HepG2 (cell line): ENCODE data around the gene AUH. TPM values are rescaled to one million over a fixed set of nuclear protein-coding genes. Genes with fewer than 3 reads are reported as not detected.

ENCODE experiments used
- CBX2 ChIP-seq, 2 experiments: fragments of 200-600 bp in 1 of 2; sonication (generic); formaldehyde crosslinking in 1 of 2; IDR thresholded peaks; 2 replicates each; pipeline versions ENCODE4 v1.7.0 to v1.8.1; 2018 to 2022; ENCODE audit warnings: low read depth in 2 of 2, low read length in 1 of 2, mild to moderate bottlenecking in 1 of 2, missing genetic modification reagents in 1 of 2
- DPF2 ChIP-seq: sonication (generic); formaldehyde crosslinking; IDR thresholded peaks from 2 replicates; pipeline ENCODE4 v1.4.0; 2020; ENCODE audit warnings: mild to moderate bottlenecking, low read depth, missing genetic modification reagents, borderline replicate concordance
- HOXA9 ChIP-seq: sonication (generic); formaldehyde crosslinking; IDR thresholded peaks from 2 replicates; pipeline ENCODE4 v1.8.1; 2022; ENCODE audit warnings: missing genetic modification reagents, mild to moderate bottlenecking, moderate library complexity, borderline replicate concordance
- KAT8 ChIP-seq: IDR thresholded peaks from 2 replicates; pipeline ENCODE4 v1.6.1; 2016; ENCODE audit warnings: missing genetic modification reagents, missing compliant biosample characterization
- MTA1 ChIP-seq: sonication (generic); formaldehyde crosslinking; IDR thresholded peaks from 2 replicates; pipeline ENCODE4 v1.4.0; 2020; ENCODE audit warnings: missing genetic modification reagents, mild to moderate bottlenecking, borderline replicate concordance
- NFE2 ChIP-seq: sonication (generic); formaldehyde crosslinking; IDR thresholded peaks from 2 replicates; pipeline ENCODE4 v1.4.0; 2020; ENCODE audit warnings: missing genetic modification reagents
- PBX2 ChIP-seq: IDR thresholded peaks from 2 replicates; pipeline ENCODE4 v1.6.1; 2016; ENCODE audit warnings: control low read depth
- SCMH1 ChIP-seq: sonication (generic); formaldehyde crosslinking; IDR thresholded peaks from 2 replicates; pipeline ENCODE4 v1.9.0; 2021; ENCODE audit warnings: missing genetic modification reagents, mild to moderate bottlenecking, borderline replicate concordance
- TAF1 ChIP-seq: sonication (generic); formaldehyde crosslinking; IDR thresholded peaks from 2 replicates; pipeline ENCODE4 v1.4.0; 2020; ENCODE audit warnings: missing genetic modification reagents
- TCF7L2 ChIP-seq: IDR thresholded peaks from 2 replicates; pipeline ENCODE4 v1.6.1; 2011; ENCODE audit warnings: mild to moderate bottlenecking, low read depth, low read length, moderate library complexity
- ZEB1 ChIP-seq: IDR thresholded peaks from 2 replicates; pipeline ENCODE4 v1.6.1; 2012; ENCODE audit warnings: mild to moderate bottlenecking, low read depth, inconsistent platforms; ENCODE audit not compliant: insufficient replicate concordance
- ZFX ChIP-seq: sonication (generic); formaldehyde crosslinking; IDR thresholded peaks from 2 replicates; pipeline ENCODE4 v1.4.0; 2020; ENCODE audit warnings: mild to moderate bottlenecking, low read depth, missing genetic modification reagents, moderate library complexity
- ZKSCAN1 ChIP-seq: fragments of 150-350 bp; IDR thresholded peaks from 2 replicates; pipeline ENCODE4 v1.6.1; 2014; ENCODE audit warnings: low read length
- ZNF101 ChIP-seq: sonication (generic); formaldehyde crosslinking; IDR thresholded peaks from 2 replicates; pipeline ENCODE4 v1.4.0; 2020; ENCODE audit warnings: mild to moderate bottlenecking, low read depth, missing genetic modification reagents, borderline replicate concordance
- ZNF256 ChIP-seq: sonication (generic); formaldehyde crosslinking; conservative IDR thresholded peaks from 2 replicates; pipeline ENCODE4 v1.4.0; 2020; ENCODE audit warnings: missing genetic modification reagents
- ZNF318 ChIP-seq: sonication (generic); formaldehyde crosslinking; IDR thresholded peaks from 2 replicates; pipeline ENCODE4 v1.4.0; 2020; ENCODE audit warnings: mild to moderate bottlenecking, missing genetic modification reagents
- ZNF326 ChIP-seq: sonication (generic); formaldehyde crosslinking; IDR thresholded peaks from 2 replicates; pipeline ENCODE4 v1.4.0; 2020; ENCODE audit warnings: missing genetic modification reagents, borderline replicate concordance
- ZNF333 ChIP-seq: sonication (generic); formaldehyde crosslinking; IDR thresholded peaks from 2 replicates; pipeline ENCODE4 v1.4.0; 2020; ENCODE audit warnings: mild to moderate bottlenecking, missing genetic modification reagents, borderline replicate concordance
- ZNF33B ChIP-seq: sonication (generic); formaldehyde crosslinking; IDR thresholded peaks from 2 replicates; pipeline ENCODE4 v1.5.1; 2020; ENCODE audit warnings: mild to moderate bottlenecking, missing genetic modification reagents
- ZNF367 ChIP-seq: sonication (generic); formaldehyde crosslinking; IDR thresholded peaks from 2 replicates; pipeline ENCODE4 v1.4.0; 2020; ENCODE audit warnings: missing genetic modification reagents, borderline replicate concordance
- ZNF44 ChIP-seq: sonication (generic); formaldehyde crosslinking; IDR thresholded peaks from 2 replicates; pipeline ENCODE4 v1.5.1; 2020; ENCODE audit warnings: mild to moderate bottlenecking, missing genetic modification reagents
- ZNF644 ChIP-seq: IDR thresholded peaks from 2 replicates; pipeline ENCODE4 v1.6.1; 2016; ENCODE audit warnings: low read depth
- ZNF670 ChIP-seq: sonication (generic); formaldehyde crosslinking; IDR thresholded peaks from 2 replicates; pipeline ENCODE4 v1.8.0; 2022; ENCODE audit warnings: mild to moderate bottlenecking, missing genetic modification reagents, borderline replicate concordance
- polyA plus RNA-seq, 8 experiments: library from polyadenylated mRNA; depleted of rRNA in 3 of 8; stranded (reverse) in 7 of 8; unstranded in 1 of 8; fragments of >200 nt; fragmentation: Illumina TruSeq in 4 of 8; extraction: Trizol in 4 of 8; gene quantifications; 2 replicates each; pipeline versions ENCODE4 v1.2.1 to v1.2.3, GENCODE V29; 2011 to 2016; ENCODE audit warnings: low read depth in 4 of 8, missing spikeins in 1 of 8, mixed read lengths in 1 of 8; ENCODE audit not compliant: insufficient read depth in 1 of 8
- total RNA-seq, 5 experiments: library from RNA; depleted of rRNA; stranded (reverse); fragments of >200 nt; fragmentation: Illumina TruSeq; extraction: Trizol; gene quantifications; 2 replicates each; pipeline ENCODE4 v1.2.3, GENCODE V29; 2016; ENCODE audit warnings: low read depth in 1 of 5

The AUH gene
- total and polyA plus RNA-seq, 2 of the 13 experiments (the other 11 are each of a cell fraction or from before 2014, with no cell fraction given), result 25.8 to 31.9 TPM

- TF ChIP-seq ZNF101 (CRISPR knock-in tag), result no peak
- no peak for TF ChIP-seq ZNF256 (CRISPR knock-in tag)
- no peak for TF ChIP-seq PBX2 (CRISPR knock-in tag)
- TF ChIP-seq MTA1 (CRISPR knock-in tag), result no peak
- TF ChIP-seq KAT8 (CRISPR knock-in tag), result no peak
- no peak for TF ChIP-seq ZKSCAN1
- no peak for TF ChIP-seq ZNF318 (CRISPR knock-in tag)
- no peak for TF ChIP-seq SCMH1
- TF ChIP-seq NFE2 (CRISPR knock-in tag), result no peak
- no peak; the same call in 1 of the 2 replicates for TF ChIP-seq TAF1 (CRISPR knock-in tag)
- no peak for TF ChIP-seq ZEB1
- TF ChIP-seq ZNF326 (CRISPR knock-in tag), result no peak
- TF ChIP-seq ZNF644 (CRISPR knock-in tag), result no peak
- peak; percentile 87 for TF ChIP-seq ZFX (CRISPR knock-in tag)
- no peak for TF ChIP-seq ZNF333
- no peak for TF ChIP-seq CBX2 (IDR thresholded peaks at IDR 0.05; ENCODE audit: low read depth, low read length)
- TF ChIP-seq CBX2 (CRISPR knock-in tag; IDR thresholded peaks at IDR 0.05; ENCODE audit: low read depth), result no peak
- no peak for TF ChIP-seq TCF7L2
- TF ChIP-seq ZNF44 (CRISPR knock-in tag), result no peak
- TF ChIP-seq ZNF367 (CRISPR knock-in tag), result no peak
- no peak; the same call in 1 of the 2 replicates for TF ChIP-seq ZNF670
- no peak for TF ChIP-seq HOXA9 (CRISPR knock-in tag)
- no peak for TF ChIP-seq ZNF33B (CRISPR knock-in tag)
- no peak for TF ChIP-seq DPF2
These were observed 168.5 kb downstream of the AUH start (continued) for GRCh38 chr9:91193087-91193657.
